HG03025 (cell line): ENCODE measurements around the gene PBX3.
"Not testable (repeated sequence)": the region's sequence is repeated elsewhere in the genome, so short reads cannot be mapped to it uniquely, and the experiment has no call there.

ENCODE experiments used
- ATAC-seq: cut with Tn5 transposase; IDR thresholded peaks from one replicate; pipeline ENCODE4 v1.9.1; 2021; ENCODE audit warnings: mild to moderate bottlenecking, moderate library complexity; ENCODE audit not compliant: unreplicated experiment, low FRiP score

The PBX3 gene

DNA sequence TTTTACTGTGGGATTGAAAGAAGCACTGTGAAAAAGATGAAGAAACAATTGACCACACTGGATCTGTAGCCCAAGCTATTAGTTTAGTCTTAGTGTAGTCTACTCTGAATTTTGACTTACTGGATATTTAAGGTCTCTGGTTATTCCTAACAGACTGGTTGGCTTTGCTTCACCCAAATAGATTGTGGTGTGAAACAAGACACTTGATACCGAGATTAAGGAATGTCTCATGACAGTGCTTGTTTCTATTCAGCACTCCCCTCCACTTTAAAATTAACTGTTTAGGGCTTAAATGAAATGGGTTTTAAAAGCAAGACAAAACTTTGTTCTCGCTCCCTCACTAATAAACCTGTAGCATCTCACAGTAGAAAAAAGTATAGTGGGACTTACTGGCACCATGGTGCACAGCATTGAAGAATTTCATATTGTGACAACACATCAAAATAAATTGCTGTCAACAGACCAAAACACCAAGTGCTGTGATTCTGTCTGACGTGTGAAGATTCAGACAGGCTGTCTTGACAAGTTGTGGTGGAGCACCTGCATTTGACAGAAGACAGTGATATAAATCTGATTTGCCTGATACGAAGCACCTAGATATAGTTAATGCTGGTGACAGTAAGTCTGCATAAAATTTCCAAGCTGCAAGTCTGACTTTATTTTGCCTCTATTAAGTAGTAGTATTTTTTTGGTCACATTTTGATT, 73.1 kb downstream of the PBX3 start:
- no peak for ATAC-seq

DNA sequence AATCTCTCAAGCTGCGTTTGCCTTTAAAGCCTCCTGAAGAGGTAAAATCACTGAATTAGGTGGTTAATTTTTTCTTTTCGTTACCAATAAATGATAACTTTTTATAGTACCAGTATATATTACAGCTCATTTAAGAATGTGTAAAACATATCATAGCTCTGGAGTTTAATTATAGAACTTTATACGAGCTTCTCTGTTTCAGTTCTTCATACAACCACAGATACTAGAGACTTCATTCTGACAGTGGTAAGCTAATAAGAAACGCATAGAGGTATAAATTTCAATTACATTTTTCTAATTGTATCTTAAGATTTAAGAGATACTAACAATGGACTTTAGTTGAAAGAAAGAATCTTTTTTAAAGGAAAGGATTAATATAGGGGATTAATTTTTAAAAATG, 73.9 kb downstream of the PBX3 start:
- ATAC-seq: no peak

DNA sequence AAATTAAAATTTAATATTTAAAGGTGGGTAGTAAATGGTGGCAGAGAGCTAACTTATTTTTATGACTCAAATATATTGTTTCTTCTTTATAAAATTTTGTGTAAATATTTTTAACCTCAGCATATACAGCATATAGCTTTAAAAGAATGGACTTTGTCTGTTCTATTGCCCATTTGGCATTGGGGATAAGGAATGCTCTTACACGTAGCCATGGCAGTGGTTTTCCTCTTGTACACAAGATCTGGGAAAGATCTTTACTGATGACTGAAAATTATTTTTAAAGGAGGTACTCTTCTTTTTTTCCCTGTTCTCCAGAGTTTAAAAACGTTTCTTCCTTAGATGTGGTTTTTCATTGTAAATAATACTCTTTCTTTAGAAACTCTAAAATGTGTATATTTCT, 75.0 kb downstream of the PBX3 start:
- ATAC-seq: no peak

DNA sequence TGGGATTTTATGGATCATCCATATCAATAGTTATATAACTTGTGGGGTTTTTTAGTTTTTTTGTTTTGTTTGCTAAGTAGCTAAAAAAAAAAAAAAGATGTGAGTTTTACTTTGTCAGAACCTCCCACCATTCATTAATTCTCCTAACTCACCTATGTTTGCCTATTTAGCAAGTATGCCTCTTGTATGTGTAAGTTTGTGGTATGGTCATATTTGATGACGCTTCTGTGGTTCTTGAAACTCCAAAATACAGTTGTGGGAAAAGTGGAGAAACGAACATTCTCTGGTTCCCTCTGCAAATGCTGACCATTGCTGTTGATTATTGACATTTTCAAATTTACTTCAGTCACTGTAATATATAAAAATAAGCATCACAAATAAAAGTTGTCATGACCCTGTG, 75.7 kb downstream of the PBX3 start:
- no peak for ATAC-seq

DNA sequence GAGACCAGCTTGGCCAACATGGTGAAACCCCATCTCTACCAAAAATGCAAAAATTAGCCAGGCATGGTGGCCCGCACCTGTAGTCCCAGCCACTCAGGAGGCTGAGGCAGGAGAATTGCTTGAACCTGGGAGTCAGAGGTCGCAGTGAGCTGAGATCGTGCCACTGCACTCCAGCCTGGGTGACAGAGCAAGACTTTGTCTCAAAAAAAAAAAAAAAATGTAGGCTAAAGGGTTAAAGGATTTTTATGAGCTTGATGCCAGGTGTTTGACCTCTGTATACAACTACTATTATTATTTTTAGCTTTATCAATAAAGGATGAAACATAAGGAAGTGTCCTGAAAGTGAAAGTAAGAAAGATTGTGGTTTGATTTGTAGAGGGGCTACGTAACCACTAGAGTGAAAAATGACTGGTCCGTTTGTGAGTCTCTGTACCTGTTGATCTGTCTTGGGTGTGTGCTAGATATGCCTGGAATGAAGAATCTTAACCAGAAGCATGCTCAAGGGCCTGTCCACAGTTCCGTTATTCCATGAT, 76.8 kb downstream of the PBX3 start:
- ATAC-seq: not testable (repeated sequence)

DNA sequence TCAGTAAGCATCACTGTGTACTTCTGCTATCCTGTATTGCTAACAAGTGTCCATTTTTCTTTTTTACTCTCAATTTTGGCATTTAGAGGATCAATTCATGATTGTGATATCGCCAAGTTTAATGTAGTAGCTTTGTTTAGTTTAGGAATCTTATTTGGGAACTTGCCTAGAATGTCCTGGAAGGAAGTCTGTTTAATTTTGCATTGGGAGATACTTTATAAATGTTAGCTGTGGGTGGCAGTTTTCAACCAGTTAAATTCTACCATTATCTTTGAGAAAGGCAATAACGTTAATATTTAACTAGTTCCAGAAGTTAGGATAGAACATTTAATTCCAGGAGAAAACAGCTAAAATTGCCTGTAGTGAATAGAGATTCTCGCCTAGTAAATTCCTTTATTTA, 78.6 kb downstream of the PBX3 start:
- no peak for ATAC-seq

- no peak for ATAC-seq
Measured at GRCh38 chr9:125826850-125827249, 79.7 kb downstream of the PBX3 start.

DNA sequence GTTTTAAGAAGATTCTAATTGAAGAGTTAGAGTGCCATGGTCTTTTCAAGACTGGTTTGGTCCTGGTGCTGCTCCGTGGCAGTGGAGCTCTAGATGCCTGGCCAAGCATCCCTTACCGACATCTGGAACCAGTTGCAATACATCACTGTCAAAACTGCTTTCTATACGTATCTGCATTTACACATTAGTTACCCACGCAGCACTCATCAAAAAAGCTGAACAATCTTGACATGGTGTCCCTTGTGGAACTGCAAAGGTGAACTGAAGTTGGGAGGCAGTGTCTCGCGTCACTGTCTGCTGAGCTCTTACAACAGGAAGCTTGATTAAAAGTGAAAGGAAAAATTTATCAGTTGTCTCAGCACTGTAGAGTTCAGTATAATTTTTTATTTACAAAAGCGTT, 82.6 kb downstream of the PBX3 start:
- ATAC-seq: no peak

GRCh38 chr9:125831054-125831453, 83.9 kb downstream of the PBX3 start:
- ATAC-seq: no peak

GRCh38 chr9:125831616-125832015, 84.4 kb downstream of the PBX3 start:
- ATAC-seq: no peak

- no peak for ATAC-seq
Measured at GRCh38 chr9:125835655-125836054, 88.5 kb downstream of the PBX3 start.

- ATAC-seq: no peak
Measured at GRCh38 chr9:125839317-125839716, 92.1 kb downstream of the PBX3 start.

DNA sequence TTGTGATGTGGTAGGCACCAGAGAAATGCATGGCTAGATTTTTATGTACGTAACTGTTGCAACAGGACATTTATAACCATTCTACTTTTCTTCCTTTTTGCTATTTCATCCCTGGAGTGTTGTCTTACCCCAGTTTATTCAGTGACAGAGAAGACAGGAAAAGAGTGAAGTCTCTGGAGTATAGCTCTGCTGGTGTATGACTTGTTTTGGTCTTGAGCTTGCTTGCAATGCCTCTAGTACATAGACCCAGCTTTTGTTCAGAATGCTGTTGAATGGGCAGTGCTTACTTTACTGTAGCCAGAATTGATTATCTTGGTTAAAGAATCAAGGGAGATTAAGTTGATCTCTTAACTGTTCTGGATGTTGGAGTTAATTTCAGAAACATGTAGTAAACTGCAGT, 94.3 kb downstream of the PBX3 start:
- ATAC-seq: no peak

- ATAC-seq: no peak
Measured at GRCh38 chr9:125842242-125842641, 95.1 kb downstream of the PBX3 start.

DNA sequence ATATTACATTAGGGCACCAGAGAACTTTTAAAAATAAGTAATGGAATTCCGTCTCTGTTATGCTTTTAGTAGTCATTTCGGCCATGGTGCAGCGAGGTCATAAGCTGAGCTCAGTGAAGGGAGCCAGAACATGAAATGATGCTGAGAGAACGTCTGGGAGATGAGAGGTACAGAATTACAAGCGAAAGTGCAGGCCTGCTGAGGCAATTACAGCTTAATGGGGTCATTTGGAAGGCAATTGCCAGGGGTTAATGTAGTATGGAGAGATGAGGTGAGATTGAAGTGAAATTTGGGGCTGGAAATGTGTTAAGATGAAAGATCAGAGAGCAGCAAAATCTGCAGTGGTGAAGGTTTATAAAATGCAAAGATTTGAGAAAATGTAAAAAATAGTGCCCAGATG, 96.5 kb downstream of the PBX3 start:
- no peak for ATAC-seq

DNA sequence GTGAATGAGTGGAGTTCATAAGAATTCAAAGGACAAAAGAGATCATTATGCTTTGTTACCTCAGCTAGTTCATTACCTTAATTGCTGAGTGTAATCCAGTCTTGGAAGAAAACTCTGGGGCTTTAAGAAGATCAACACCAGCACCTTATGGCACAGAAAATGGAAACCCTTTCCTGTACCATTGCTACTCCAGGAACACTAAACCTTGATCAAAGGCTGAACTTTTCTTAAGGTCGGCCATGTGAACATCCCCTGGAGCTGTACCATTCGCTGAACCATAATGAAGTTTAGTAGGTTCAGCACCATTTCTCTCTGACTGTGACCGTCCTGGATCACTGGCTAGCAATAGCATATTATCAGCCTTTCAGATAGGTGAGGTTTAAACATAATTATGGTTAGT, 97.4 kb downstream of the PBX3 start:
- no peak for ATAC-seq

DNA sequence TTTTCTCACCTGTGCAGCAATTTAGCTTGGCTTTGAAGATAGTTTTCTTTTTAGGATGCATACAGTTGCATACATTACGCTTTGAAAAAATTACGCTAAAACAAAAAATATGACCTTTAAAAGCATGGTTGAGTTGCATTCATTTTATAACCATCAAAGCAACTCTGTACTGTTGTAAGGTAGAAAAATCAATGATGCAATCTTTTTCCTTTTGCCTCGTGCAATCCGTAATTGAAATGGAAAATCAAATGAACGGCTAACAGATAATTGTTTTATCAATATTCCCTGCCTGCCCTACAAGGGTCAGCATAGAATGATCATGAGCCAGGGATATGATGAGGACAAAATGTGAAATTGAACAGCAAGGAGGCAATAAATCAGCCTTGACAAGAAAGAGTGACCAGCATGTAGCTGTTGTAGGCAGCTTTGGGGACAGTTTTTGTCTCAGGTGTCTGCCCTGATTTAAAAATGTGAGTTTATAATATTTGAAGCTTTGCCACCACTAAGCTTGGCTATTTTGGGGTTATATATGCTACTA, 98.2 kb downstream of the PBX3 start:
- no peak for ATAC-seq

- no peak for ATAC-seq
Measured at GRCh38 chr9:125847735-125848134, 100.6 kb downstream of the PBX3 start.

GRCh38 chr9:125850106-125850632, 103.0 kb downstream of the PBX3 start:
- ATAC-seq: no peak

- no peak for ATAC-seq
Measured at GRCh38 chr9:125850763-125851162, 103.6 kb downstream of the PBX3 start.

GRCh38 chr9:125851979-125852378, 104.8 kb downstream of the PBX3 start:
- ATAC-seq: no peak

DNA sequence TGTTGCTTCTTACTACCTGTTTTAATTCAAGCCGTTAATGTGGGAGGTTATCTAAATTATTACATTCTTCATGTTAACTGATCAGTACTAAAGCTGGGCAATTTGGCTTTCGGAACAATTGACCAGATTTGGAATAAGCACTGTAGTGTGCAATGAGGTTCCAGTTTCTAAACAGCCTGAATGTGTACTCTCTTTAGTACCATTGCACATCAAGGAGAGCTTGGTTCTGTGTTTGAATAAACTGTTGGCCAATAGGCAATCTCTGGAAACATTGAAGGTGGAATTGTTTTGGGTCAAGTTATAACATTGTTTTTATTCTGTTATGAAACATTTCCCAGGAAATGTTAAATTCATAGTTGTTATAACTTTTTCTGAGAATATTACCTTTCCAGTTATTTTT, 105.2 kb downstream of the PBX3 start:
- ATAC-seq: no peak
